Fibroblast of villous mesenchyme (primary cell): Measurements from ENCODE around the gene LPCAT3. TPM values are rescaled to one million over a fixed set of nuclear protein-coding genes. Genes with fewer than 3 reads are reported as not detected.
A peak's percentile ranks its signal among the peaks of the same experiment; 100 is the strongest.
"Not testable (repeated sequence)": the region's sequence is repeated elsewhere in the genome, so short reads cannot be mapped to it uniquely, and the experiment has no call there.

Experiments
- DNase-seq: peaks from one replicate; pipeline ENCODE4 v3.0.0-alpha.2; 2010; ENCODE audit warnings: low read depth
- H3K4me3 ChIP-seq: 2 replicates; pipeline ENCODE4 v1.5.1; 2011; ENCODE audit warnings: low read depth, mild to moderate bottlenecking, low read length
- CTCF ChIP-seq: IDR thresholded peaks from 2 replicates; pipeline ENCODE4 v1.5.1; 2012; ENCODE audit warnings: low read depth, mild to moderate bottlenecking, low read length; ENCODE audit not compliant: insufficient read depth
- total RNA-seq: library from RNA; depleted of rRNA; stranded (reverse); fragments of >200 nt; gene quantifications from 2 replicates; pipeline ENCODE4 v1.2.3, GENCODE V29; 2012

The LPCAT3 gene
- total RNA-seq, 1 donor: 26.3 TPM

GRCh38 chr12:7047306-7047705 lies 29.0 kb upstream of the LPCAT3 start:
- no peak overlapping the region for H3K4me3 ChIP-seq
- TF ChIP-seq CTCF: no peak
- no peak for DNase-seq

DNA sequence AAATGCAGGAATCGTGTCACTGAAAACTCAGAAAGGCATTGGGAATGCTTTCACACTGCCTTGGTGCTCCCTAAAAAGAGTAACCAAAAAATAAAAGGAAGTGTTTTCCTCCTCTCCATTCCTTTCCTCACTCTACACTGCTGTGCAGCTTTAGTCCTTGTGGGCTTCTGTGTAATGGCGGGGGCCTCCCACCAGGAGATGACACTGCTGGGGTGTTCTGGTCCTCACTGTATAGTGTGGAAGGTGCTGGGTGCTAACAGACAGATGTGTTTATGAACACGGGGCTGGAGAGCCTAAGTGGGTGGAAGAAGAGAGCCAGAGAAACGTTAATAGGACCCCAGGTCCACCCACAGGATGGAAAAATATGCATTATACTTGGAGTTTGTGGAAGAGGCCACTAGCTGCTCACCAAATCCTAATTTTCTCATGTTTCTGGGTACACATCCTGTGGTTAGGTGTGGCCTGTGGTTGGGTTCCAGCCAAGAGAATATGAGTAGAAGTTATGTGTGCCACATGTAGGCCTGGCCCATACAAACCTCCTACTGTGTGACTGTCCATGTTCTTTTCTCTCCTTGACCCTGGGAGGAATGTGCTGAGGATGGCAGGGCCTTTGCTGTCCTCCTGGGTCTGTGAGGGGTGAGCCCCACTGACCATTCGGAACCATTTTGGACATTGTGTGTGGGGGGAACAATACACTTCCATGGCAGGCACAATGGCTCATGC lies 28.3 kb upstream of the LPCAT3 start:
- H3K4me3 ChIP-seq: no peak overlapping the region
- TF ChIP-seq CTCF: no peak
- DNase-seq: no peak

GRCh38 chr12:7045913-7046312 lies 27.6 kb upstream of the LPCAT3 start:
- DNase-seq: no peak
- TF ChIP-seq CTCF: no peak
- H3K4me3 ChIP-seq: no peak overlapping the region

DNA sequence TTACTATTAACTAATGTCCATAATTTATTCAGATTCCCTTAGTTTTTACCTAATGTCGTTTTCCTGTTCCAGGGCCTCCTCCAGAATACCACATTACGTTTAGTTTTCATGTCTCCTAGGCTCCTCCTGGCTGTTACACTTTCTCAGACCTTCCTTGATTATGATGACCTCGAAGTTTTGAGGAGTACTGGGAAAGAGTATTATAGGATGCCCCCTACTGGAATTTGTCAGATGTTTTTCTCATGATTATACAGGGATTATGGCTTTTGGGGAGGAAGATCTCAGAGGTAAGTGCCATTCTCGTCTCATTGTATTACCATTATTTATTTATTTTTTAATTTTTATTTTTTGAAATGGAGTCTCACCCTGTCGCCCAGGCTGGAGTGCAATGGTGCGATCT lies 24.6 kb upstream of the LPCAT3 start:
- DNase-seq: peak; percentile 57
- TF ChIP-seq CTCF: peak; percentile 54
- no peak overlapping the region for H3K4me3 ChIP-seq

DNA sequence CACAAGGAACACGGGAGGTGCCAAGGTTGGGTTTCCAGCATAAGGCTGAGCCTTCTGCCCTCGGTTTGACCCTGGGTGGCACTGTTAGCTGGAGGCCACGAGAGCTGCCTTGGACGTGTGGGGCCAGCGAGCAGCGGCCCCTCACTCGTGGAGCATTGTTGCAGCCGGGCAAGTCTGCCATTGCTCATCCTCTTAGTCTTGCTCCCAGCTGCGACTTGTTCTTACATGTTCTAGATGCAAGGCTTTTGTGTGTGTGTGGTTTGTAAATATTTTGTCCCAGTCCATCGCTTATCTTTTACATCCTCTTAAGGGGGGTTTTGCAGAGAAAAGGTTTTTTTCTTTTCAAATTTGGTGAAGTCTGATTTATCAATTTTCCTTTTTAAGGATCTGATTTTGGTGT lies 21.1 kb upstream of the LPCAT3 start:
- TF ChIP-seq CTCF: no peak
- H3K4me3 ChIP-seq: no peak overlapping the region
- no peak for DNase-seq

GRCh38 chr12:7038591-7038990 lies 20.3 kb upstream of the LPCAT3 start:
- no peak for TF ChIP-seq CTCF
- DNase-seq: no peak
- H3K4me3 ChIP-seq: no peak overlapping the region

DNA sequence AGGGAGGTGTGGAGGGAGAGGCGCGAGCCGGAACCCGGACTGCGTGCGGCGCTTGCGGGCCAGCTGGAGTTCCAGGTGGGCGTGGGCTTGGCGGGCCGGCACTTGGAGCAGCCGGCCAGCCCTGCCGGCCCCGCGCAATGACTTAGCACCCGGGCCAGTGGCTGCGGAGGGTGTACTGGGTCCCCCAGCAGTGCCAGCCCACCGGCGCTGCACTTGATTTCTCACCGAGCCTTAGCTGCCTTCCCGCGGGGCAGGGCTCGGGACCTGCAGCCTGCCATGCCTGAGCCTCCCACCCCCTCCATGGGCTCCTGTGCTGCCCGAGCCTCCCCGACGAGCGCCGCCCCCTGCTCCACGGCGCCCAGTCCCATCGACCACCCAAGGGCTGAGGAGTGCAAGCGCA lies 19.1 kb upstream of the LPCAT3 start:
- H3K4me3 ChIP-seq, DNase-seq: not testable (repeated sequence)
